GM12878 (cell line): ENCODE data around the gene PAQR5. TPM values are rescaled to one million over a fixed set of nuclear protein-coding genes. Genes with fewer than 3 reads are reported as not detected.

Experiments used
- CHD4 ChIP-seq: fragments of 200-600 bp; sonication (generic); IDR thresholded peaks from 2 replicates; pipeline ENCODE4 v1.6.1; 2016; ENCODE audit warnings: mild to moderate bottlenecking
- GABPA ChIP-seq: IDR thresholded peaks from 2 replicates; pipeline ENCODE4 v1.6.1; 2014; ENCODE audit warnings: antibody characterized with exemption, low read depth, mild to moderate bottlenecking, inconsistent platforms
- IRF5 ChIP-seq: fragments of 450-650 bp; IDR thresholded peaks from 2 replicates; pipeline ENCODE4 v1.6.1; 2017; ENCODE audit warnings: borderline replicate concordance
- NRF1 ChIP-seq: conservative IDR thresholded peaks from 2 replicates; pipeline ENCODE4 v1.6.1; 2011; ENCODE audit warnings: mild to moderate bottlenecking, low read depth, low read length, improper control_type of control experiment
- PAX8 ChIP-seq: fragments of 450-650 bp; IDR thresholded peaks from 2 replicates; pipeline ENCODE4 v1.6.1; 2017; ENCODE audit warnings: mild to moderate bottlenecking, moderate library complexity
- POLR2AphosphoS5 ChIP-seq: IDR thresholded peaks from 2 replicates; pipeline ENCODE4 v1.6.1; 2011; ENCODE audit warnings: mild to moderate bottlenecking, low read length, inconsistent platforms
- RB1 ChIP-seq: fragments of 450-650 bp; formaldehyde crosslinking; IDR thresholded peaks from 2 replicates; pipeline ENCODE4 v1.6.1; 2017; ENCODE audit warnings: mild to moderate bottlenecking, borderline replicate concordance
- REST ChIP-seq: IDR thresholded peaks from 2 replicates; pipeline ENCODE4 v1.6.1; 2012; ENCODE audit warnings: mild to moderate bottlenecking, low read depth, low read length
- SIX5 ChIP-seq: IDR thresholded peaks from 2 replicates; pipeline ENCODE4 v1.6.1; 2011; ENCODE audit warnings: mild to moderate bottlenecking, low read depth, low read length, moderate library complexity; ENCODE audit not compliant: severe bottlenecking
- SMAD5 ChIP-seq: IDR thresholded peaks from 2 replicates; pipeline ENCODE4 v1.6.1; 2016; ENCODE audit warnings: antibody characterized with exemption, low read depth
- TBL1XR1 ChIP-seq: IDR thresholded peaks from 2 replicates; pipeline ENCODE4 v1.6.1; 2012; ENCODE audit warnings: low read depth, low read length, improper control_type of control experiment
- polyA plus RNA-seq, 11 experiments: library from polyadenylated mRNA; depleted of rRNA in 4 of 11; unstranded in 6 of 11; stranded (reverse) in 5 of 11; fragments of >200 nt; fragmentation: Nextera tagmentation in 4 of 11; fragmentation: Illumina TruSeq in 1 of 11; extraction: Ambion mirVana in 4 of 11; extraction: Trizol in 1 of 11; gene quantifications; 1 replicate in 1 of 11; 2 replicates in 10 of 11; pipeline versions ENCODE4 v1.2.1 to v1.2.3, GENCODE V29; 2011 to 2016; ENCODE audit warnings: inconsistent platforms in 2 of 11, missing spikeins in 2 of 11, low read depth in 1 of 11
- total RNA-seq, 4 experiments: library from RNA; depleted of rRNA in 3 of 4; stranded (reverse); fragments of >200 nt in 3 of 4; fragmentation: Illumina TruSeq in 1 of 4; extraction: Trizol in 1 of 4; gene quantifications; 2 replicates each; pipeline versions ENCODE4 v1.2.1 to v1.2.3, GENCODE V29; 2013 to 2021

PAQR5 gene
- total and polyA plus RNA-seq, 10 of the 15 experiments (the other 5 are each of a cell fraction or from before 2014, with no cell fraction given), result 0.02 to 0.03 TPM; not detected in 8

- TF ChIP-seq IRF5 (no peak), SIX5 (no peak), PAX8 (no peak), CHD4 (no peak), POLR2AphosphoS5 (no peak), NRF1 (no peak), REST (no peak), RB1 (no peak), GABPA (no peak), TBL1XR1 (no peak), SMAD5 (no peak)
Measured at GRCh38 chr15:69400850-69401249, 102.1 kb downstream of the PAQR5 start (continued).
